Subcutaneous abdominal adipose tissue (tissue), 5 donors: ENCODE data around the gene ROBO1.

Experiments used
- H3K27ac ChIP-seq: one replicate; pipeline ENCODE4 v1.7.0; 2013; ENCODE audit warnings: low read depth, mild to moderate bottlenecking, inconsistent platforms, low read length, moderate library complexity
- H3K27me3 ChIP-seq, 5 donors: one replicate each; pipeline ENCODE4 v1.7.0; 2013; ENCODE audit warnings: low read length in 5 of 5, inconsistent platforms in 1 of 5; ENCODE audit not compliant: control insufficient read depth in 5 of 5, insufficient read depth in 4 of 5
- H3K36me3 ChIP-seq, 5 donors: one replicate each; pipeline ENCODE4 v1.7.0; 2013; ENCODE audit warnings: low read length in 5 of 5; ENCODE audit not compliant: control insufficient read depth in 5 of 5, insufficient read depth in 5 of 5
- H3K4me1 ChIP-seq, 5 donors: one replicate each; pipeline ENCODE4 v1.7.0; 2013; ENCODE audit warnings: low read length in 5 of 5, mild to moderate bottlenecking in 3 of 5, moderate library complexity in 1 of 5; ENCODE audit not compliant: control insufficient read depth in 5 of 5, insufficient read depth in 5 of 5
- H3K4me3 ChIP-seq, 5 donors: one replicate each; pipeline ENCODE4 v1.7.0; 2013; ENCODE audit warnings: low read length in 5 of 5, low read depth in 1 of 5
- H3K9ac ChIP-seq, 5 donors: one replicate each; pipeline ENCODE4 v1.7.0; 2013; ENCODE audit warnings: low read length in 5 of 5, mild to moderate bottlenecking in 4 of 5, moderate library complexity in 3 of 5
- H3K9me3 ChIP-seq, 5 donors: one replicate each; pipeline ENCODE4 v1.7.0; 2013; ENCODE audit warnings: low read length in 5 of 5; ENCODE audit not compliant: control insufficient read depth in 5 of 5
- donor health status: healthy.
- donor health status: healthy.
- donor health status: healthy.
- donor health status: healthy.
- donor health status: healthy.

The ROBO1 gene

GRCh38 chr3:79111375-79112052 is 656.3 kb downstream of the ROBO1 start:
- no peaks in the 10 kb centered on the region for H3K36me3 ChIP-seq
- H3K4me1 ChIP-seq, result no peaks in the 10 kb centered on the region

GRCh38 chr3:79109754-79110153 is 658.0 kb downstream of the ROBO1 start:
- Histone ChIP-seq H3K9ac (no peak overlapping the region), H3K4me3 (no peak overlapping the region), H3K4me1 (no peaks in the 10 kb centered on the region), H3K27me3 (no peaks in the 10 kb centered on the region), H3K36me3 (no peaks in the 10 kb centered on the region), H3K9me3 (no peaks in the 10 kb centered on the region), H3K27ac (no peak overlapping the region)

More at GRCh38 chr3:79111375-79112052, 656.3 kb downstream of the ROBO1 start:
- Histone ChIP-seq H3K9ac (no peak overlapping the region), H3K27me3 (no peaks in the 10 kb centered on the region), H3K4me3 (no peak overlapping the region), H3K9me3 (no peaks in the 10 kb centered on the region), H3K27ac (no peak overlapping the region)

GRCh38 chr3:79103307-79103706 is 664.5 kb downstream of the ROBO1 start:
- H3K27me3 ChIP-seq, result no peaks in the 10 kb centered on the region
- H3K9ac ChIP-seq, result no peak overlapping the region
- no peaks in the 10 kb centered on the region for H3K9me3 ChIP-seq
- H3K4me1 ChIP-seq, result no peaks in the 10 kb centered on the region
- H3K4me3 ChIP-seq, result no peak overlapping the region
- no peak overlapping the region for H3K27ac ChIP-seq
- no peaks in the 10 kb centered on the region for H3K36me3 ChIP-seq

- H3K27ac ChIP-seq, result no peak overlapping the region
- no peaks in the 10 kb centered on the region for H3K9me3 ChIP-seq
- H3K4me3 ChIP-seq, result no peak overlapping the region
- no peaks in the 10 kb centered on the region for H3K4me1 ChIP-seq
- no peaks in the 10 kb centered on the region for H3K36me3 ChIP-seq
- no peak overlapping the region for H3K9ac ChIP-seq
- no peaks in the 10 kb centered on the region for H3K27me3 ChIP-seq
These were observed 669.7 kb downstream of the ROBO1 start for GRCh38 chr3:79097964-79098660.

GRCh38 chr3:79094654-79095053 is 673.1 kb downstream of the ROBO1 start:
- H3K27ac ChIP-seq, result no peak overlapping the region
- no peak overlapping the region for H3K4me3 ChIP-seq
- H3K36me3 ChIP-seq, result no peaks in the 10 kb centered on the region

GRCh38 chr3:79086514-79086913 is 681.3 kb downstream of the ROBO1 start:
- H3K9me3 ChIP-seq, result no peaks in the 10 kb centered on the region
- no peak overlapping the region for H3K27ac ChIP-seq
- H3K4me3 ChIP-seq, result no peak overlapping the region
- no peak overlapping the region for H3K9ac ChIP-seq
- H3K4me1 ChIP-seq, result no peaks in the 10 kb centered on the region
- H3K36me3 ChIP-seq, result no peaks in the 10 kb centered on the region
- H3K27me3 ChIP-seq, result no peaks in the 10 kb centered on the region

More at GRCh38 chr3:79094654-79095053, 673.1 kb downstream of the ROBO1 start:
- no peaks in the 10 kb centered on the region for H3K4me1 ChIP-seq
- H3K9ac ChIP-seq, result no peak overlapping the region
- no peaks in the 10 kb centered on the region for H3K9me3 ChIP-seq
- H3K27me3 ChIP-seq, result no peaks in the 10 kb centered on the region

- H3K27ac ChIP-seq, result no peak overlapping the region
These were observed 682.6 kb downstream of the ROBO1 start for GRCh38 chr3:79085171-79085570.

GRCh38 chr3:79081335-79081734 is 686.5 kb downstream of the ROBO1 start:
- Histone ChIP-seq H3K36me3 (no peaks in the 10 kb centered on the region), H3K9ac (no peak overlapping the region), H3K4me1 (no peaks in the 10 kb centered on the region), H3K27me3 (no peaks in the 10 kb centered on the region), H3K27ac (no peak overlapping the region), H3K9me3 (no peaks in the 10 kb centered on the region), H3K4me3 (no peak overlapping the region)

More at GRCh38 chr3:79085171-79085570, 682.6 kb downstream of the ROBO1 start:
- Histone ChIP-seq H3K9me3 (no peaks in the 10 kb centered on the region), H3K4me3 (no peak overlapping the region), H3K36me3 (no peaks in the 10 kb centered on the region), H3K4me1 (no peaks in the 10 kb centered on the region), H3K27me3 (no peaks in the 10 kb centered on the region), H3K9ac (no peak overlapping the region)

GRCh38 chr3:79074558-79074957 is 693.2 kb downstream of the ROBO1 start:
- no peaks in the 10 kb centered on the region for H3K36me3 ChIP-seq
- no peak overlapping the region for H3K9ac ChIP-seq
- no peak overlapping the region for H3K4me3 ChIP-seq
- H3K9me3 ChIP-seq, result no peaks in the 10 kb centered on the region
- no peak overlapping the region for H3K27ac ChIP-seq
- H3K27me3 ChIP-seq, result no peaks in the 10 kb centered on the region
- no peaks in the 10 kb centered on the region for H3K4me1 ChIP-seq

- Histone ChIP-seq H3K9ac (no peak overlapping the region), H3K4me3 (no peak overlapping the region), H3K4me1 (no peaks in the 10 kb centered on the region)
These were observed 700.1 kb downstream of the ROBO1 start for GRCh38 chr3:79067734-79068133.

More at GRCh38 chr3:79067734-79068133, 700.1 kb downstream of the ROBO1 start:
- H3K27me3 ChIP-seq, result no peaks in the 10 kb centered on the region
- H3K36me3 ChIP-seq, result no peaks in the 10 kb centered on the region
- H3K27ac ChIP-seq, result no peak overlapping the region
- H3K9me3 ChIP-seq, result no peaks in the 10 kb centered on the region
